ENCODE data around the gene EPB41L2.

The EPB41L2 gene

DNA sequence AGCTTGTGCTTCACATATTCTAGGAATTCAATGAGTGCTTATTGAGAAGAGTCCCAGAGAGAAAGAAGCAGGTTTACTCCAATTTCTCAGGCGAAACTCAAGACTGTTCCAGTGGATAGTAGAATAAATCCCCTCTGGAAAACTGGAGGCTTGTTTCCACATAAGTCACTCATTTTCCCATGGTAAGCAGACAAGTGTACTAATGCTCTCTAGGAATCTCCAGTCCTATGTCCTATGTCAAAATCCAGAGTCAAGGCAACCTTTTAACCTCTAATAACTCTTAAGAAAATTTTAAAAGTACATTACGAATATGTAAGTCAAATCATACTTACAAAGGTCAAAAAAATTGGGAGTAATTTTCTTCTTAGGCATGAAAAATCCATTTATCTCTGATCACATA lies 200.7 kb downstream of the EPB41L2 start:
- no peak for DNase-seq

DNA sequence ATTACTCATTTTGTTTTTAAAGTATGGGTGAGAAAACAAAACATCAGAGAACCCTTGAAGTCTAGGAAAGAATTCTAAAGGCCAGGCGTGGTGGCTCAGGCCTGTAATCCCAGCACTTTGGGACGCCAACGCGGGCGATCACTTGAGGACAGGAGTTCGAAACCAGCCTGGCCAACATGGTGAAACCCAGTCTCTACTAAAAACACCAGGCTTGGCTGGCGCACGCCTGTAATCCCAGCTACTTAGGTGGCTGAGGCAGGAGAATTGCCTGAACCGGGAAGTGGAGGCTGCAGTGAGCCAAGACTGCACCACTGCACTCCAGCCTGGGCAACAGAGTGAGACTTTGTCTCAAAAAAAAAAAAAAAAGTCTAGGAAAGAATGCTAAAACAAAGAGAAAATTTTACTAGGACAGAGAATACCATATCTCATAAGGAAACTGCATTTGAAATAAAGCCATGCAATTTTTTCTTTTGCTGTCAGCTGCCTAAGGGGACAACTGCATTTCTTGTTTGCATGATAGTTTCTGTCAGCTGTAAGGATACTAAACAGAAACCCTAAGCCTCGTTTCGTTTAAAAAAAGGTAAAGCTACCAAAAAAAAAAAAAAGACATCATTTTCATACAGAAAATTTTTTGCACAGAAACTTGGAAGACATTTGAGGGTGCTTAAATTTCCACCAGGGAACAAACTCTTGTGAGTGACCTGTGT lies 203.7 kb downstream of the EPB41L2 start:
- DNase-seq = no peak

DNA sequence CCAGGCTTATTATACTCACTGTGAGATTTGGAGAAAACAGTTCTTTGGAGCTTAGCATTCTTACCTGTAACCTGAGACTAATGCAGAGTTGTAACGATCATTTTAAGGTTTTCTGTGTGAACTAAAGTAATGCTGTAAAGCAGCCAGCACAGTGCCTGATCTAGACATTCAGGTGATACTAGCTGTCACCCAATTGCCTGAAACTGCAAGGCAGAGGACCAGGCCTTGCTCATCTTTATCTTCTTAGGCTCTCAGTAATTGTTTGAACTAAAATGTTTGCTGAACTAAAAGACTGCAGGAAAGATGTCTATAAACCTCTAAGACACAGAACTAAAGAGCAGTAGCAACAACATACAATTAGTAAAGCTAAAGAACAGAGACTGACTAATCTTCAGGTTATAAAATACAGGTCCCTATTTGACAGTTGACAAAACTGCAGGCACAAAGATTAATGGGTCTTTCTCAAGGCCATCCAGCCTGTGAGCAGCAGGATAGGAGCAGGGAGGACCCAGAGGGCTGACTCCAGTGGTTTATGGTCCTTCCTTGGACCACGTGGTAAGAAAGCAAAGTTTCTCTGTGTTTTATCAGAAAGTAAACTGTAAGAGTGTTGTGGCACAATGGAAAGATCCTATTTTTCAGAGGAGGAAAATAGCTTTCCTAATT lies 204.4 kb downstream of the EPB41L2 start:
- no peak for DNase-seq

DNA sequence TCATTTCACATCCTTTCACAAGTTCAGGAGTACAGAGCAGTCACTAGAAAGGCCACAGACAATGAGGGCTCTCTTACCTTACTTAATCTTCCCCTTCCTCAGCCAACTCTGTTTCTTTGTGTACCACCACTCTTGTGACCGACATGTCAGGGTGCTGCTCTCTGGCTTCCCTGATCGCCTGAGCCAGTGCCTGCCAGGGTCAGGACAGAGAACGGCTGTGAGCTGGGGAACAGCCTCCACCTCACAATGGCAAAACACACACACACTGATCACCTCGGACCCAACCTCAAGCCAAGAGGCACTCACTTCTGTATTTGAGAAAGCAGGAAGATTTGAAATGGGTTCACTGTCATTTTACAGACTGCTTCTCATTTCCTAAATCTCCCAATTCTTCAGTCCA lies 205.0 kb downstream of the EPB41L2 start:
- no peak for DNase-seq

DNA sequence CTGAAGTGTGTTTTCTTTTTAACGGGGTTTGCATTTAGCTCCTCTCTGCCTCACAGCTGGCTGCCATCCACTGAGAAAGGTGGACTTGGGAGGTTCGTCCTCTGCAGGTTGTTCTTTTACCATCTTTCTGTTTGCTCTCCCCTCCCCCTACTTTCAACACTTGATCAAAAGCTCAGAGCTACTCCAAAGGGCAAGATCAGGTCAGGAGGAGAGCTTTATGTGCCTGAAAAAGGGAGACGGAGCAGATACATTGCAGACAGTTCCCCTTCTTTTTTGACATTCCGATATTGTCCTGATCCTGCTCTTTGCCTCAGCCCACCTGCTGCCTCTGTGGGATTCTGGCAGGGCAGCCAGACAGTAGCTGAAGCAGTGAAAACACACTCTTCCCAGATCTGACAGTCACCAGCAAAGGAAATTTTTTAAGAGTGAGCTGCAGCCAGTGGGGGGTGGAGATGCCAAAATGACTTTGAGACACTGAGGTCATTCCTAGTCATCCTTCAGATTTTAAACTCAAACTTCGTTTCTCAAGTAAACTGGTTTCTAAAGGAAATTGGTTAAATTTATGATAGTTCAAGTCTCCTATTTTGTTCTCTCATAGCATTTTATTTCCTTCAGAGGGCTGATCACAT lies 209.4 kb downstream of the EPB41L2 start:
- peak; percentile 72 for DNase-seq

DNA sequence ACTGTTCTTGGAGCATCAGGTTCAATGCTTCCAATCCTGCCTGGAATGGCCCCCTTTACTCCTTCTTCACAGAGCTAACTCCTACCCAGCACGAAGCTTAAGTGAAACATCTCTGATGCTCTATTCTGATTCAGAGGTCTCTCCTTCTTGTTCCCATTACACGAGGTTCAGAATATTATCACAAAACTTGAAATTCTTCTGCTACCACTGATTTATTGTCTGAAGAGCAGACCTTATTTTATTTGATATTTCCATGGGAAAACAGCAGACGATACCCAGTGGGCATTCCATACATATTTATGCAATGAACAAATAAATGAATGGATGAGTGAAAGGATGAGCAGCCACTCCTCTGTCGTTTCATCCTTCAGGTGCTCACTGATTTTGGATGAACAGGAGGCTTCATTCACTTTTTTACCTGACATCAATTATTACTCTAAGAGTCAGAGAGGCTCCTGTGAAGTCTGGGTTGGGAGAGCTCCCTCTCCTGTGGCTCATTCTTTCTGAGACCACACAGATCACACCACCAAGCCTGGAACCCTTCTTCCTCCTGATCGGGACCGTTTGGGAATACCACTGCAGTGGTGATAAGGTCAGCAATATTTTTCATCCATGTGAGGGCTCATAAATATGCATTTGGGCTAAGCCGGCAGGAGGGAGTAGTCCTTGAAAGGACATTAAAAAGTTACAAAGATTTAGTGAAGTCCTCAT lies 210.0 kb downstream of the EPB41L2 start:
- peak; percentile 49 for DNase-seq

DNA sequence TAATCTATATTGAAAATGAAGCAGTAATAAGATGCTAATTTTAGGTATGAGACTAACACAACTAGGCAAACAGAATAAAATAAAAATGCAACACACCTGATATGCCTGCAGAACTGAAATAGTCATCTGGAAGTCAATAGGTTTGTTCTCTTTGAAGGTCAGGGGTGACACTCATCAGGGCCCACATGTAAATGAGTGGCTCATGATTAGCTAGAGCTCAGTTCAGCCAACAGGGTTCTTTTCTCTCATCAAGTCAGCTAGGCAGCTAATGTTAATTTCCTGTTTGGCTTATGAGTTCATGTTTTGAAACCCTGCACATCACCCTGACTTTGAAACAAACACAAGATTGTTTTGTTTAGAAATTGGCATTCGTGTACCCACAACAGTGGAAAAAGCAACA lies 212.0 kb downstream of the EPB41L2 start:
- no peak for DNase-seq

DNA sequence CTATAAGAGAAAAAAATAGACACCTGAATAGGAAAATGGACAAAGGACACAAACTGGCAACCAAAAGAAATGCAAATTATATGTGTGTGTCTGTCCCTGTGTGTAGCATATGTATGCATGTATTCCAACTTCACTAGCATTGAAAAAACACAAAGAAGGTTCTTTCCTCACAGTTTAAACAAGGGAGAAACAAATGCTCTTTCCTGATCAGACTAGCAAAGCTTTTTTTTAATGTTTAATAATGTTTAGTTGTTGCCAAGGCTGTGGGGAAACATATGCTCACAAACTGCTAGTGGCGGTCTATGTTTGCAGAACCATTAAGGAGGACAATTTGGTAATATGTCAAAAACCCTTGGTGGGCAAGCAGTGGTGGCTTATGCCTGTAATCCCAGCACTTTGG lies 213.5 kb downstream of the EPB41L2 start:
- no peak for DNase-seq

DNA sequence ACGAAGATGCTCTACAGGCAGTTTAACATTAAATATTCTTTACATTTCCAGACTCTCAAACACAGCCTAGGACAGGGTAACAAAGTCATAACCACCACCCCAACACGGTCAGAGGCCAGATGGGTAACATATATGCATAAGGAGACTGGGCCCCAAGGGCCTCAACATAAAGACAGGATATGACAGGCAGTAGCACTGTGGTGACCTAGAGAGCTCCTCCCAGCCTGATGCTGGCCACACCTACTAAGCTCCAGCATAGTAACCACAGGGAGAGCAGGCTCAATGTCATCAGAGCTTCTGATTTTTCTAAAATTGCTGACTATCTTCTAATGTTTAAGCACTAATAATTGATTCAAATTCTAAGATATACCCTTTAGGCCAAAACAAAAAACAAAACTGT lies 214.1 kb downstream of the EPB41L2 start:
- no peak for DNase-seq

DNA sequence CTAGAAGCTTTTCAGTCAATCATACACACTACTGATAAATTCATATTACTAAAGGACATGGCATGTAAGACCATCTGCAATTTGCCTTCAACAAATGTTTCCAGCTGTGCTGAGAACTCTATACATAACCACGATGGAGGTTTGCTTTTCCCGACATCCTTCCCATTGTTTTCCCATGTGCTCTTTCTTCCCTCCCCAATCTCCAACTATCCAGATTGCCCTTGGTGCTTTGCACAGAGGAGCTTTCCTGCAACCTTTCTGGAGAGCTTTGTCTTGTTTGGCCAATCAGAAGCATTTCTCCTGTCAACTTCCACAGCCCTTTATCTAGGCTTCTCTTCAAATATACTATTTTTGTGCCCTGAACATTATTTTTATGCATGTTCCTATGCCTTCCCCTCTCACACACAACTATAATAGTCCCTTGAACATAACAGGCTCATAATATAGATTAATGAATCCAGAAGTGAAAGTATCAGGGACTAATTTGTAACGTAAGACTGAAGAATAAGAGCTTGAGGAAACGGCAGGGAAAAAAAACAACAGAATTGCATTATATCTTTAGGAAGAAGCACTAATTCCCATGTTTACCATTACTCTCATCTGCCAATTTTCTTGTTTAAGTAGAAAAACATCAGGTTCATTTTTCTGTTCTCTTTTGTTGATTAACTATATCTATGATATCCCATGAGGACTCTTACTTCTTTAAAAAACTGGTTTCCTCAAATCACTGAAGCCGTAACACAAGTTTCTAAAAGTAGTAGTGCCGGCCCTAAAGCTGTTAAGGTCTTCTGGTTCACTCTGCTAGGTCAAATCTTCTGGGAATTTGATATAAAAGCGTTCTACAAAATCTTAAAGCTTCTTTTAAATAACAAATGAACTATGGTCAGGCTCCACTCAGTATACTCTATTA lies 215.8 kb downstream of the EPB41L2 start:
- no peak for DNase-seq

DNA sequence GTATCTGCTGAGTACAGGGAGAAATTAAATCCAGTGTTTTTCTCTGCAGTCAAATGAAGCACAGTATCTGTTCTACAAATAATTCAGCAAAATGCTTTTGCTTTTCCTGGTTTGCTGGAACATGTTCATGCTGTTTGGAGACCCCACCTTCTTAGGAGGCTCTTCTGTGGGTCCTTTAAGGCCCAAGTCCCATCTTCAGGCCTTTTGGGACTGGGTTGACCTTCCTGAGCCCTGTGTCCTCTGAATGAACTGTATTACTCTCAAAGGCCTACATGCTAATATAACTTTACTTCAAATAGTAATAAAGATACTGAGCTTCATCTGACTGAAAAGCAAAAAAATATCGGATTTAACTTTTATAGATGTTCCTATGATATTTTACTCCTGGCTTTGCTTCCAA lies 216.5 kb downstream of the EPB41L2 start:
- DNase-seq = no peak

DNA sequence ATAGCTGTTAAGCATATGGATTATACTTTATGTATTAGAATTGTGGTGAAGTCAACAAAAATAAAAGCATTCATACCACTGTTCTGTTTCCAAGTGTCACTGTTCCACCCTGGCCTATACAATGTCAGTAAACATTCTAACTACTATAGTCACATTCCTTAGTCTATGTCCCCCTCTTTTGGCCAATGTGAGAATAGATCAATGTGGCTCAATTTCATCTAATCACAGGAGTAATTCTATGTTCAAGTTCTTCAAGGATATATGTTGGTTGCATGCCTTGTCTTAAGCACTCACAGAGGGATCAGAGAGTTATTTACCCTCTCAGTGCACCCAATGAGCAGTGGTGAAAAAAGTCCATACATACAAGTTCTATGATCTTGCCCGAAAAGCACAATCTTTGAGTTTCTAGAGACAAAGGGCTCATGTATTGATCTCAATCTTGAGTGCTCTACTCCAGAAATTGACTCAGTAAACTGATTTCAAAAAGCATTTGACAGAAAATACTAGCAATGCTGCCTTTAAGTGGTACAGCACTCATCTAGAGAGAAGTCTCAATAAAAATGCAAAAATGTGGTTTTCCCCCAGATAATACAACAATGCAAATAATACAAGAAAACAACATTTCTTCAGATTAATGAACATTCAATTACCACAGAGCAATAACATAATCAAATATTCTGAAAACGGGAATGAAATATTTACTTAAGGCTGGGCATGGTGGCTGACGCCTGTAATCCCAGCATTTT lies 219.3 kb downstream of the EPB41L2 start:
- DNase-seq = peak; percentile 52

DNA sequence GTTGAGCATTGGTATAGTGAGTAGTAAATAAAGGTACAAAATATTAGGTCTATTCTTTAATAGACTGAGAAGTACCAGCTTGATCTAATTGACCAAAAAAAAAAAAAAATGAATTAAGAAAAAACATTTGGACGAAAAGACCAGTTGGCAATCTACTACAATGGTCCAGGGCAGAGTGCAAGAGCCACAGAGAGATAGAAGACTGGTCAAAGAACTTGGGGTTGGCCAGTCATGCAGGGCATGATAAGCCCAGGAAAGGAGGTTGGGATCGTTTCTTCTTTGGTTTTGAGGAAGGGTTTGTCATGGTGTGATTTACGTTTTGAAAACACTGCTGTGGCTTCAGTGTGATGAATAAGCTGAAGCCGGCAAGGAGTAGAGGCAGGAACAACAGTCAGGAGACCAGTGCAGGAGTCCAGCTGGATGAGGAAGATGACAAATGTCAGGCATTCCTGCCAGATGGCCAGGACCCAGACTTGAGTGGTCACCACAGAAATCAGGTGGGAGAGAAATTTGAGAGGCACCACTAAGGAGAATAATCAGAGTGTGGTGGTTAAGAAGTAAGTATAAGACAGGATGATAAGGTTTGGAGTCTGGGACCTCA lies 221.8 kb downstream of the EPB41L2 start:
- DNase-seq = peak; percentile 24

DNA sequence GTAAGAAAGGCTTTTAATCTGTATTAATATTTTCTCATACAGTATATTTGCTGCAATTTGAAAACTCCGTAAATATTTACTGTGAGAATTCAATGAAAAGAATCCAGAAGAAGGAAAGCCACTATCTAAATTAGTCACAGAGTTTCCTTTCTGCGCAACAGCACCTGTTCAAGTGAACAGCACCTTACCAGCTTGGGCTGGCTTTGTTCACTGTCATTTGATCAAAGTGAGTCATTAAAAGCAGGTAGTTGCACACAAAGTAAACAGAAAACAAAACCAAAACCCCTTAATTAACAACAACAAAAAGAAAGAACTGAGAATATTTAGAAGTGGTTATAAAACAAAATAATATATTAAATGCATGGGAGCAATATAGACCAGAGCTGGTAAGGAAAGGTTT lies 223.0 kb downstream of the EPB41L2 start:
- no peak for DNase-seq

DNA sequence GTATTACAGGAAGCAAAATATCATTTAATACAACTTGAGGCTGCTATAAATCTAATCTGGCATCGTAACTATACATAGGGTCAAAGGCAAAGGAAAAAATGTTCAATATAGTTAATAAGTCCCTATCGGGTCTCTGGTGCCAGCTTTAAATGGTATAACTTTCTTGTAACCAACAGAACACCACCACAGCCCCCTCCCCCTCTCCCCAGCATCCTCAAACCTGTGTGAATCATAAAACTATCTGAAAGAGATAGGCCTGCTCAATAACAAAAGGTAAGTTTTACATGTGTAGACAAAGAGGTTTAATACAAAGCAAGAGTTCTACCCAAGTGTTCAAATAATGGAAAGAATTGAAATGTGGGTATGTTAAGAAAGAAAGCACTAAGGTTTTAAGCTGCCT lies 223.7 kb downstream of the EPB41L2 start:
- no peak for DNase-seq

DNA sequence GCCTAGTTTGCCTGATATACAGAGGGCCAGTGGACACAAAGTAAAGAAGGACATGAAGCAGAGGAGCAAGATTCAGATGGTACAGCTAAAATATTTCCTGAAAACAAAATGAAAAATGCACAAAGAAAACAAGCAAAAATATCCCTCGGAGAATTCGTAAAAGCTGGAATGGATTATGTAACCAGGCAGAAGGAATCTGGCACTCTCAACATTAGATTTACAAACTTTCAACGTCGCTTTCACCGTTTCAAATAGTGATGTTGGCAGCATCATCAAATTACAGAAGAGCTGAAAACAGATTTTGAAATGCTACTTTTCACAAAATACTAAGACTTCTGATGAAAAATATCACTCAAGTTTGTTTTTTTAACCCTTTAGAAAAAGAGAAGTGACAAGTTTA lies 224.1 kb downstream of the EPB41L2 start:
- DNase-seq = no peak

DNA sequence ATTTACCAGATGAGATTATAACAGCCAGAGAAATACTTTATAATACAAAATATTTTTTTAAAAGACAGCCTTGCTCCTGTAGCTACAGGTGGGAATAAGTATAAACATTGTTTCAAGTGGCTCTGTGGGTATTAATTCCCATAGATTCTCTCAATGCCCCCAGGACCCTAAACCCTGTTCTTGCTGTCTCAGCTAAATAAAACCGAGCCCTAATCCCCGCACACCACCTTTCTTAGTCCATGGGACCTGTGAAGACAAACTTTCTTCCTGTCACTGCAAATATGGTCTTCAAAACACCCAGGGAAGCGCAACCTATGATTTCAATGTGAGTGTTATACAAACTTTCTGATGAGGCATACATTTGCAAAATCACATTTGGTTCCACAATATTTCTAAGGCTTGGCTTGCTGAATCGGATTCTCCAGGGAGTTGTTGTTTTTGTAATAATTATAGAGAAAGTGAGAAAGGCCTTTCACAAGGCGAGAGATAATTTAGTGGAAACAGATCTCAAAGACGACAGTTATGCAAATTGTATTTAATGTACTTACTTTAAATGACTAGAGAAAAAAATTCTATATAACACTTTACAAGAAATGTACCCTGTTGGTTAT lies 224.7 kb downstream of the EPB41L2 start:
- no peak for DNase-seq

DNA sequence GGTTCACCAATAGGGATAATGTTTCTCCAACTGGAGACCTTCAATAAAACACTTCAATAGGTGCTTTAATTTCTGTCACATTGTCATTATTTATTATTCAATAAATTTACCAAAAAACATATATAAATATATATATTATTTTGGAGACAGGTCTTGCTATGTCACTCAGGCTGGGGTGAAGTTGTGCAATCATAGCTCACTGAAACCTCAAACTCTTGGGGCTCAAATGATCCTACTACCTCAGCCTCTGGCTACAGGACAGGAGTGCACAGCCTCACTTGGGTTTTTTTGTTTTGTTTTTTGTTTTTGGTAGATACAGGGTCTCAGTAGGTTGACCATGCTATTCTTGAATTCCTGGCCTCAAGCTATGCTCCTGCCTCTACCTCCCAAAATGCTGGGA lies 226.0 kb downstream of the EPB41L2 start:
- DNase-seq = no peak

DNA sequence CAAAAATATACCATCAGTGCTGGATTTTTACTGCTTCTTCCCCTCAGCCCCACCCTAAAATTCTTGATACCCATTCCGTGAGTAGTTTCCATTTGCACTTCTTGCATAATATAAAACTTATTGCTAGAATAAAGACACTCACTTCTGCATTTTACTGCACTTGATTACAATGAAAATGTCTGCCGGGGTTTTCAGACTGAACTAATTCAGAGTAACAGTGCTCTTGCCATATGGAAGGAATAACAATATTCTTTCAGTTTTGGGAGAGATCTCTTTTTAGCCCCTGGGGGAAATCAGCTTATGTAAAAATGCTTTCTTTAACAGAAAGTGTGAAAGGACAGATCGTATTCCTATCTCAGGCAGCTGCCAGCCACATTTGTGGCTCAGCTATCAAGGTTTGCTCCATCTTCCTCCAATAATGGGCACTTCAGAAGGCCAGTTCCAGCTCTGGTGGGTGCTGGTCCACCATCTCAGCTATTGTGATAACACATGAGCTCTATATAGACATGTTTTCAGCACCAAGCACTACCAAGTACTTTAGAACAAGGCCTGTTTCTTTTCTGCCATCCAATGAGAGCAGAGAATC lies 226.9 kb downstream of the EPB41L2 start:
- DNase-seq = no peak

All from fibroblast of skin of abdomen (primary cell).